Non-pigmented ciliary epithelial cell (primary cell): ENCODE results near the gene PSMG4.

Experiments used
- DNase-seq: peaks from one replicate; pipeline ENCODE4 v3.0.0-alpha.2; 2010; ENCODE audit warnings: low read depth

Gene PSMG4

DNA sequence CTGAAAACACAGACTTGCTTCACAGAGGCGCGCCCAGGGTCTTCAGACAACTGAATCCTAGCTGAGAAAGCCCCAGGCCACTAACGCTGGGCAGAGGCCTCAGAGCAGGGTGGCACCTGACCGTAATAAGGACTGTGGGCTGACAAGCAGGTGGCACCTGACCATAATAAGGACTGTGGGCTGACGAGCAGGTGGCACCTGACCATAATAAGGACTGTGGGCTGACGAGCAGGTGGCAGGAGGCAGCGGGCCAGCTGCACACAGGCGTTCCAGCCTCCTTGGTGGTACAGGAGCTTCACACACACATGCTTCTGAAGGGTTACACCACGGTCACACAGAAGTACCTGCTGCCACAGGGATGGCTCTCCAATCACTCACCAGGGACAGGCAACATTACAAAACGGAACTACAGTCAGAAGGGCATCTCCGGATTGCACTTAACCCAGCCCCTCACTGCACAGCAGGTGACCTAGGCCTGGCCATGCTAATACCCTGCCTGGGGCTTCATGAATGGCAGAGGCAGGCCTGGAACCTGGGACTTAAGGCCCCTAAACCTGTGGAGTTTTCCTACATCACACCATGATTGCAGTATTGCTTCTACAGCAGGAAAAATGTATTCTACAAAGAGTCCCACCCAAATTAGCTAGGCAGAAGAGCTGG lies 50.8 kb downstream of the PSMG4 start:
- no peak for DNase-seq

DNA sequence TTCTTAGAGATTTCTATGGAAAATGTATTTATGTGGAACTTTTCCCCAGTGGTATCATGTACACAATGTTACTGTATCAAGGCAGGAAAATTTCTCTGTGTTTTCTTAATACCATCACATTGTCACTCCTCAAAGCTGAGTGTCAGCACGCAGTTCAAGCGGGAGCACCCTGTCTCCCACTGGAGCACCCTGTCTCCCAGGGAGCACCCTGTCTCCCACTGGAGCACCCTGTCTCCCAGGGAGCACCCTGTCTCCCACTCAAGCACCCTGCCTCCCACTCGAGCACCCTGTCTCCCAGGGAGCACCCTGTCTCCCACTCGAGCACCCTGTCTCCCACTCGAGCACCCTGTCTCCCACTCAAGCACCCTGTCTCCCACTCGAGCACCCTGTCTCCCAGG lies 51.3 kb downstream of the PSMG4 start:
- no peak for DNase-seq

DNA sequence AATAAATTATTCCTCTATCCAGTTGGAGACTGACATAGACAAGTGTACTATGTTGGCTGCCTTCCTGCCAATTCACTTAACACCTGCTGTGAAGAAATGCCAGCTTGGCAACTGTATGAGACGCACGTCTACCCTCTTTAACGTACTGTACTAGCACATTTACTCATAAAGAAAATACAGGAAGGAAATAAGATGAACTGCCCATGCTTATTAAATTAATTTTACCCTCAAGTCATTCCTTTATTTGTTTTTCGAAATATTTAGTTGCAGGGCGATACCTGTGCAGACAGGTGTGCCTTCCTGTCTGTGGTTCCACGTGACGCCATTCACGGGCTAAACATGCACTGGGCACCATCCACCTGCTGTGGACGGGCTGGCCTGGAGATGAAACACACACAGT lies 52.0 kb downstream of the PSMG4 start:
- DNase-seq = no peak

DNA sequence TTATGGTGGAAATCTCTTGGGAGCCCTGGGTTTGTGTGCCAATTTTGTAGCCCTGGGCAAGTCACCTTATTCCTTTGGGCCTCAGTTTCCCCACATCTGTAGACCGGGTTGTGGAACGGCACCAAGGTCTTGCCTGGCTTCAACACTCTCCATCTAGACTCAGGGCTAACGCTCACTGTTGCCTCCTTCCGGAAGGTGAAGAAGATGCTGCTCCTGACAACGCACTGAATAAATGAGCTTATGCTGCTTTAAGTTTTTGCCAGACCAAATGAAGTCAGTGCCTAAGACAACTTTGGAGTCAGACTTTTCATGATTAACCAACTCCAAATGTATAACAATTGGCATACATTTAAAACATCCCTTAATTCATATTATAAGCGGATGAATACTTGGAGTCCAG lies 53.1 kb downstream of the PSMG4 start:
- no peak for DNase-seq

DNA sequence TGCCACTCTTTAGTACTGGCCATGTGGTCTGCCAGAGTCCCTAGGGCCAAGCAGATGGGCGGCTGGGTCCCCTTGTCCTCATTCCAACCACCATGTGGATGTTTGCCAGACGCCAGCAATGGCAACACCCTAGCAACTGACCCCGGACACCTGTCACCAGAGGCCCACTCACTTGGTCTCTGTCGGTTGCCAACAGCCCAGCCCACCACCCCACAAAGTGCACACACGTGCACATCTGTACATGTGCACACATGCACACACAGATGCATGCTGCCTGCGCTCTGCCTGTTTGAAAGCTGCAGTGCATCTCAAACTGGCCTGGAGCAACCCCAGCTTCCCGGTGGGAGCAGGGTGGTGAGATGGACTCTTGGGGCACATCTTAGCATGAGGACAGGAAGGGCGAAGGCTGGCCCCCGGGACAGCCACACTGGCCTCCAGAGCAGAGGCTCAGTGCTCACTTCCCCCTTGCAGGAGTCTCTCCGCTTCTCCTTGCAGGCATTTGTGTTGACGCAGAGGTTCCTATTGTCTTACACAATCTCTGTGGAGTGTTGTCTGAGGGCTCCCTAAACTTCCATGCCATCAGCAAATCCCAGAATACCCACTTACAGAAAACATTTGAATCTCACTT lies 54.0 kb downstream of the PSMG4 start:
- no peak for DNase-seq

DNA sequence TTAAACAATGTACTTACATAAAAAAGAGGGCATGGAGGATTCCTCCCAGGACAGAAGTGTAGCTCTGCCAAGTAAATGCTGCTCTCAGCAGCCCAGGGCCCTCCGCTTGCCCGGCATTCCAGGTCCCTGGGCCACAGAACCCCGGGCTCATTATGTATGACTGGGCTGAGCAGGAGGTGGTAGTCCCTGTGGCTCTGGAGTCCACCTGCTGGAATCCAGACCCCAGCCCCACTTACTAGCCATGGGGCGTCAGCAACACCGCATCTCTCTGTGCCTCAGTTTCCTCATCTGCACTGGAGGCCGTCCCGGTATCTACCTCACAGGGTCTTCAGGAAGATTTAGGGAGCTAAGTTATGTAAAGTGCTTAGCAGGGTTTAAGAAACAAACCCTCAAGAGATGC lies 55.4 kb downstream of the PSMG4 start:
- DNase-seq = no peak

DNA sequence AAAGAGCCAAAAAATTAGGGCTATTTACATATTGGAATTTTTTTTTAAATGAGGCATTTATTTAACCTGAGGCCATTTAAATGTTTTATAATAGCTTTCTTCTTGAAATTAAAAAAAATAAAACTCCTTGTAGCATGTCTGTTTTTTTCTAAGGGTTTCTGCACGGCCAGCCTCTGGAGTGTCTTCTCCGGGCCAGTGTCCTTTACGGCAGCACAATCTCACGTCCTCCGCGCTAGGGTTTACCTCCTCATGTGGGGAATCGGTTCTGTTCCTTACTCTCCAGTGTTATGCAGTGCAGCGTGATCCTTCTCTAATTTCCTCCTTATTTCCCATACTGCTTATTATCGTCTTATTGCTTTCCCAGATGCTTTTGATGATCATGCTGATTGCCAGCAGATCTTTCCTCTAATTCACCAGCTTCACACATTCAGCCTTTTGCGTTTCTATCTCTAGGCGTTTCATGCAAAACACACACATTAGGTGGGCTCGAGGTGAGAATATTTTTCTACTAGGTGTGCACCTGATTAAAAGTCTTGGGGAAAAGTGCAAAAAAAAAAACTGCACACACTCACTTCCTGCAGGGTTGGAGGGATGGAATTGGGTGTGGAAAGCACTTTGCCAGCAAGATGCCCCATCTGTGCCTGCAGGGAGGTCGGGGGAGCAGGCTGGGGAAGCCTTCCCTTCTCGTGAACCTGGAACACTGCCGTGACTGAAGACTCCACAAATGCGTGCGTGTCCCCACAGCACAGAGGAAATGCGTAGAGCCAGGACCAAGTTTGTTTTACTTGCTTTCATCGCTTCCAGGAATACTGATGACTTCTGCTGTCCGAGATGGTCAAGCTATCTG lies 56.1 kb downstream of the PSMG4 start:
- no peak for DNase-seq

DNA sequence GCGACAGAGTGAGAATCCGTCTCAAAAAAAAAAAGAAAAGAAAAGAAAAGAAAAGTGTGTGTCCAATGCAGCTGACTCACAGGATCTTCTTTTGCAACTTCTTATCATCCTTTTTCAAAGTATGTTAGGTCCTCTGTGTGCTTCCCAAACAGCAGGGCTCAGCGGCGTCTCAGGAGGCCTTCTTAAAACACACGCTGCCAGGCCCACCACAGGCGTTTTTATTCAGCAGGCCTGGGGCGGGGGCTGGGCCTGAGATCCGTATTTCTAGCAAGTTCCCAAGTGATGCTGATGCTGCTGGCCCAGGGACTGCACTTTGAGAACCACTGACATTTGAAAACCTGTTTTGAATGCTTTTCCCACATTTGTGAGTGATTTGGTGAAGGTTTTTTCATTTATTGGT lies 57.1 kb downstream of the PSMG4 start:
- DNase-seq = no peak

DNA sequence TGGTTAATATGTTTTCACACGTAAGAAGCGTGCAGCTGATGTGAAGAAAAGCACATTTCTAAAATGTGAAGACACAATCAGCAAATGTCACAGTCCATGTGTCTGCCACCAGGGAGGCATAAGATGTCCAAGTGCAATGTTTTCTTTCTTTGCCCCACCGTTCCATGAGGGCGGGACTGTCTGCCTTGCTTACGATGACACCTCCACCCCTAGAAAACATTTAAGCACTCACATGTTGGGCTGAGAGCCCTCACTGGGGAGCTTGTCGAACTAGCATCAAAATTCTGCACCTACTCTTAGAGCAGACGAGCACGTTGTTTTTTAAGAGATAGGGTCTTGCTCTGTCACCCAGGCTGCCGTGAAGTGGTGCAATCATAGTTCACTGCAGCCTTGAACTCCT lies 57.6 kb downstream of the PSMG4 start:
- no peak for DNase-seq

DNA sequence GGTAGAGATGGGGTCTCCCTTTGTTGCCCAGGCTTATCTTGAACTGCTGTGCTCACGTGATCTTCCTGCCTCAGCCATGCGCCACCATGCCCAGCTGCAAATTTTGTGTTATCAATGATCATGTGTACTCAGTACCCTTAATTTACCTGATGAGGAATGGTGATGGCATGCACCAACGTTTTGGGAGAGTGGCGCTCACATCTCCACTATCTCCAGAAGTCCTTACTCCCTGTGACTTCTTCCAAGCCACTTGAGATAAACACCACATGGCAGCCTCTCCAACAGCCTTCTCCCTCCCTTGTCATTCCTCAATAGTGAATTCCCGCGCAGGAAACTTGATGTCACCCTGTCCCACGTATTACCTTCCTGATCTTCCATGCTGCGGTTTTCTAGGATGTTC lies 58.1 kb downstream of the PSMG4 start:
- no peak for DNase-seq
